ENCODE results near the gene TGFB3. TPM values are rescaled to one million over a fixed set of nuclear protein-coding genes. Genes with fewer than 3 reads are reported as not detected.

TGFB3 gene
- total and polyA plus RNA-seq, 10 donors: 4.0 to 61.0 (median 8.3) TPM

DNA sequence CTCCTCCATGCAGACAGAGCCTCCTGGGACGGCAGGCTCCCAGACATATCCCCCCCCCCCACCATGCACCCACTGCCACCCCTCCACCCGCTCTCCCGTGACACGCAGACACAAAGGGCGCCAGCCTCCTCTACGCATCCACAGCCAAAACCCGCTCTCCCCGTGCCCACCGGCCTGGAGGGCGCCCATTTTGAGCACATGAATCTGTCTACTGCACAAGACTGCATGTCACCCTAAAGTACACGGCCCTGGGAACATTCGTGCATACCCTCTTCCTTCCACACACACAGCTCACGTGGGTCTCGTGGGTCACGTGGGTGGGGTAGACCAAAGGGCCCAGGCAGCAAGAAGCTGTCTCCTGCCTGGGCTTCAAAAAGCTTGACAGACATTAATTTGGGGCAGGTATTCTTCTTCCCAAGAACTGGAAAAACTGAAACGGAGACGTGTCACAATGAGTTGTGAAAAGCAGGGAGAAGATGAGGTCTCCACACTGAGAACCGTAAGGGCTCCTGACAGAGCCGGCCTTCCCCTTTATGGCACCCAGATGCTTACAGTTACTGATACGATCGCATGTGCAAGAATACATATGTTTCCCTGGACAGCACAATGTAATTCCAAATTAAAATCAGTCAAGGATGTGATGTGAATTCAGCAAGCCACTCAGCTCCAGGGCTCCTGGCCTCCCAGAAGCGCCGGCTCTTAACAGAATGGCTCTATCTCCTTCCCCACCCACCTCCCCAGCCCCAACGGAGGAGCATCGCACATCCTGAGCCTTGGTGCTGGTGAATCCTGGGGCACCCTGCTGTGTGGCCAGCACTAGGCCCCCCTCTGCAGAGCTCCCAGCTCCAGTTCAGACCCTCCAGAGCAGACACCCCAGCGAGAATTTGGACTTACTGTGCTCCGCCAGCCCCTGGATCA, 1.9 kb downstream of the TGFB3 start:
- H3K27ac ChIP-seq: peak overlapping the region in 1 of 8 donors; percentile 92
- no peaks in the 10 kb centered on the region for H3K36me3 ChIP-seq
- no peaks in the 10 kb centered on the region for H3K27me3 ChIP-seq (replicated peaks in 1 of 7)
- intact Hi-C loops (cut with DNase I; ENCODE audit: low total_unique reads): loop anchor here (5.0 kb wide), 1 partner anchor 268 kb away; no protein-coding TSS in a partner anchor
- 75 to 91% (median 86%) methylated on average over 26 to 27 of the region's 27 CpGs for WGBS, 5 donors
- TF ChIP-seq, protein P1, sequence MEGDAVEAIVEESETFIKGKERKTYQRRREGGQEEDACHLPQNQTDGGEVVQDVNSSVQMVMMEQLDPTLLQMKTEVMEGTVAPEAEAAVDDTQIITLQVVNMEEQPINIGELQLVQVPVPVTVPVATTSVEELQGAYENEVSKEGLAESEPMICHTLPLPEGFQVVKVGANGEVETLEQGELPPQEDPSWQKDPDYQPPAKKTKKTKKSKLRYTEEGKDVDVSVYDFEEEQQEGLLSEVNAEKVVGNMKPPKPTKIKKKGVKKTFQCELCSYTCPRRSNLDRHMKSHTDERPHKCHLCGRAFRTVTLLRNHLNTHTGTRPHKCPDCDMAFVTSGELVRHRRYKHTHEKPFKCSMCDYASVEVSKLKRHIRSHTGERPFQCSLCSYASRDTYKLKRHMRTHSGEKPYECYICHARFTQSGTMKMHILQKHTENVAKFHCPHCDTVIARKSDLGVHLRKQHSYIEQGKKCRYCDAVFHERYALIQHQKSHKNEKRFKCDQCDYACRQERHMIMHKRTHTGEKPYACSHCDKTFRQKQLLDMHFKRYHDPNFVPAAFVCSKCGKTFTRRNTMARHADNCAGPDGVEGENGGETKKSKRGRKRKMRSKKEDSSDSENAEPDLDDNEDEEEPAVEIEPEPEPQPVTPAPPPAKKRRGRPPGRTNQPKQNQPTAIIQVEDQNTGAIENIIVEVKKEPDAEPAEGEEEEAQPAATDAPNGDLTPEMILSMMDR (IDR thresholded peaks at IDR 0.05 in 8 of 11, conservative IDR thresholded peaks at IDR 0.05 in 3 of 11): no peak
- TF ChIP-seq POLR2AphosphoS5 (IDR thresholded peaks at IDR 0.05) (no peak), POLR2A (IDR thresholded peaks at IDR 0.05) (no peak)
- H3K4me3 ChIP-seq: peak overlapping the region in 3 of 8 donors; percentile 0 to 85 (median 5)
- DNase-seq: no peak
- H3K9me3 ChIP-seq: no peaks in the 10 kb centered on the region
- peaks cover 11 to 72% (median 55%) of the 10 kb centered on the region in 6 donors for H3K4me1 ChIP-seq

DNA sequence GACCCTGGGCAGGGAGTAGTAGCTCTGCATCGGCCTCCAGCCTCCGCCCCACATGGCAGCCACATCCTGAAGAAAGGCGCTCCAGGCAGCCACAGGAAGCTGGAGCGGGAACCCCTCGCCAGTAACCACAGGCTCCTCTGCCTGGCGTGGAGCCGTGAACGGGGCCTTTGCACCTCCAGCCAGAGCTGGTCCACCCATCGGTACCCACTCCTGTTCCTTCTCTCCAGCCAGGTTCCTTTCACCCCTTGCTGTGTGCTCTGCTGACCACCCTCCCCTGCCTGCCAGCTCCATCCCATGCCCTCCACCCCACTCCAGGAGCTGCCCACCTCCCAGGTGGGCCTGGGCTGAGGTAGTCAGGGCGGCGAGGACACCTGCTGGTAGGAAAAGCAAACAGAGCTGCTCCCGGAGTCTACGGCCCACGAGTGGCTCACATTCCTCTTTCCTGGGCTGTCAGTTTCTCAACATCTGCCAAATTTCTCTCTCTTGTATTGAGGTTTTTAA, 2.7 kb downstream of the TGFB3 start:
- TF ChIP-seq POLR2AphosphoS5 (IDR thresholded peaks at IDR 0.05): no peak
- TF ChIP-seq, protein P1 (IDR thresholded peaks at IDR 0.05 in 8 of 11, conservative IDR thresholded peaks at IDR 0.05 in 3 of 11): peak in 9 of 11 experiments; percentile 17 to 65 (median 42)
- H3K4me3 ChIP-seq: peak overlapping the region in 2 of 8 donors; percentile 0 to 85
- DNase-seq: peak; percentile 77
- H3K4me1 ChIP-seq: peaks cover 11 to 69% (median 54%) of the 10 kb centered on the region in 6 donors
- no peaks in the 10 kb centered on the region for H3K36me3 ChIP-seq
- intact Hi-C loops (cut with DNase I; ENCODE audit: low total_unique reads): no loop called here
- peak overlapping the region in 1 of 8 donors; percentile 24 for H3K27ac ChIP-seq
- H3K9me3 ChIP-seq: no peaks in the 10 kb centered on the region
- H3K27me3 ChIP-seq (replicated peaks in 1 of 7): no peaks in the 10 kb centered on the region
- 28 to 39% (median 33%) methylated on average over 13 to 14 of the region's 14 CpGs for WGBS, 5 donors

DNA sequence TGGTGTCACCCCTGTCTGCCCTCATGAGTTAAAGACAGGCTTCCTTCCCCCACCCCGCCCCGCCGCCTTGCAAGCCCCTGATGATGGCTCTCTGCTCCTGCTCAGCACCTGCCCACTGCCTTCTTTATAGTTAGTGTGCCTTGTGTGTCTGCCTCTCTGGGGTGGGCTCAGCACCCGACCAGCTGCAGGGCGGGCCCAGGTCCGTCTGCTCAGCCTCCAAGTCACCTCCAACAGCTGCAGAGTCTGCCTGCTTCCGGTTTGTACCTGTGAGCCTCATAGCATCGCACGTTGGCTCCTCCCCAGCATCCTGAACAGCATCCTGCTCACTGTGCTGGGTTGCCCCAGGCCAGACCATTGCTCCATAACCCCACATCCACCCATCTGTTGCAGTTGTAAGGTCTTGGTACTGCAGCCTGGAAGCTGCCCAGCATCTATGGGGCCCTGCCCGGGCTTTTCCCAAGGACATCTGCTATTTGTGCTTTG, 3.5 kb downstream of the TGFB3 start:
- DNase-seq: peak; percentile 79
- H3K4me3 ChIP-seq: peak overlapping the region in 1 of 8 donors; percentile 18
- WGBS, 5 donors: 45 to 56% (median 54%) methylated on average over 8 to 10 of the region's 10 CpGs
- intact Hi-C loops (cut with DNase I; ENCODE audit: low total_unique reads): no loop called here
- no peaks in the 10 kb centered on the region for H3K27me3 ChIP-seq (replicated peaks in 1 of 7)
- peak overlapping the region in 2 of 8 donors; percentile 10 to 24 for H3K27ac ChIP-seq
- peaks cover 11 to 69% (median 54%) of the 10 kb centered on the region in 6 donors for H3K4me1 ChIP-seq
- no peaks in the 10 kb centered on the region for H3K36me3 ChIP-seq
- no peaks in the 10 kb centered on the region for H3K9me3 ChIP-seq
- no peak for TF ChIP-seq POLR2A (IDR thresholded peaks at IDR 0.05)
- TF ChIP-seq, protein P1 (IDR thresholded peaks at IDR 0.05 in 8 of 11, conservative IDR thresholded peaks at IDR 0.05 in 3 of 11): no peak
- TF ChIP-seq POLR2AphosphoS5 (IDR thresholded peaks at IDR 0.05): peak in 2 of 3 donors; percentile 29 to 30

DNA sequence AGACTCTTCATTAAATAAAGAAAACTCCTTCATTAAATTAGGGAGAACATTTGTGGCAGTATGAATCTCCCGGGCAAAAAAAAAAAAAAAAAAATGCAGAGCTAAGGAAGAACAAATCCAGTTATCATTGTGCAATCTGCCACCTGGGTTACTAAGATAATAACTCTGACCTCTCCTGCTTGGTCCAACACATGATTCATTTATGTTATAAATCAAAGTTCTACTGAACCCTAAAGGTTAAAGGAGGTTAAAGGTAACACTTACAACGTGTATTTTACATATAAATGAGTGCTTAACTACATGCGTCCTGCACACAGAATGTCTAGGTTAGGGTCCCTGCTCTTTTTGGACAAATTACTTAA, 4.2 kb downstream of the TGFB3 start:
- TF ChIP-seq, protein P1 (IDR thresholded peaks at IDR 0.05 in 8 of 11, conservative IDR thresholded peaks at IDR 0.05 in 3 of 11): no peak
- TF ChIP-seq POLR2A (IDR thresholded peaks at IDR 0.05) (no peak), POLR2AphosphoS5 (IDR thresholded peaks at IDR 0.05) (no peak)
- WGBS, 5 donors: 46 to 69% (median 55%) methylated on average over 3 of the region's 3 CpGs
- intact Hi-C loops (cut with DNase I; ENCODE audit: low total_unique reads): no loop called here
- Histone ChIP-seq H3K9me3 (no peaks in the 10 kb centered on the region), H3K4me3 (no peak overlapping the region), H3K4me1 (peaks cover 11 to 61% (median 48%) of the 10 kb centered on the region in 6 donors), H3K36me3 (no peaks in the 10 kb centered on the region), H3K27ac (no peak overlapping the region), H3K27me3 (replicated peaks in 1 of 7) (no peaks in the 10 kb centered on the region)
- DNase-seq: no peak
